ENCODE data around the gene ANTKMT. TPM values are rescaled to one million over a fixed set of nuclear protein-coding genes. Genes with fewer than 3 reads are reported as not detected.

ANTKMT gene
- total RNA-seq, 4 donors from 2014 or later: 43.7 to 98.7 (median 78.6) TPM

DNA sequence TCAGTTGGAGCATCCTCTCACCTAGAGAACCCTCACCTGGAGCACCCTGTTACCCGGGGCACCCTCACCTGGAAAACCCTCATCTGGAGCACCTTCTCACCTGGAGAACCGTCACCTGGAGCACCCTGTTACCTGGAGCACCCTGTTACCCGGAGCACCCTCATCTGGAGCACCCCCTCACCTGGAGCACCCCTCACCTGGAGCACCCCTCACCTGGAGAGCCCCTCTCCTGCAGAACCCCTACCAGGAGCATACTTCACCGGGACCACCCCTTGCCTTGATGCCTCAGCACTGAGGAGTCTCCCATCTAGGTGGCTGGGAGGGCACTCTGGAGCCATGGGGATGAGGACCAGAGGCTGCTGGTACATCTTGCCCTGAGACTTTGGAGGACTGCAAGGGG is 12.0 kb upstream of the ANTKMT start:
- Histone ChIP-seq H3K27ac (no peak overlapping the region), H3K36me3 (no peaks in the 10 kb centered on the region), H3K4me3 (no peak overlapping the region), H3K9me3 (no peaks in the 10 kb centered on the region), H3K4me1 (peaks cover 0 to 49% (median 7%) of the 10 kb centered on the region in 4 donors), H3K27me3 (peaks cover 2 to 69% of the 10 kb centered on the region in 2 donors)
- DNase-seq (ENCODE audit: low spot score in 2 of 2): no peak
- TF ChIP-seq POLR2A (IDR thresholded peaks at IDR 0.05) (no peak), EP300 (IDR thresholded peaks at IDR 0.05) (no peak)
- TF ChIP-seq, protein P1, sequence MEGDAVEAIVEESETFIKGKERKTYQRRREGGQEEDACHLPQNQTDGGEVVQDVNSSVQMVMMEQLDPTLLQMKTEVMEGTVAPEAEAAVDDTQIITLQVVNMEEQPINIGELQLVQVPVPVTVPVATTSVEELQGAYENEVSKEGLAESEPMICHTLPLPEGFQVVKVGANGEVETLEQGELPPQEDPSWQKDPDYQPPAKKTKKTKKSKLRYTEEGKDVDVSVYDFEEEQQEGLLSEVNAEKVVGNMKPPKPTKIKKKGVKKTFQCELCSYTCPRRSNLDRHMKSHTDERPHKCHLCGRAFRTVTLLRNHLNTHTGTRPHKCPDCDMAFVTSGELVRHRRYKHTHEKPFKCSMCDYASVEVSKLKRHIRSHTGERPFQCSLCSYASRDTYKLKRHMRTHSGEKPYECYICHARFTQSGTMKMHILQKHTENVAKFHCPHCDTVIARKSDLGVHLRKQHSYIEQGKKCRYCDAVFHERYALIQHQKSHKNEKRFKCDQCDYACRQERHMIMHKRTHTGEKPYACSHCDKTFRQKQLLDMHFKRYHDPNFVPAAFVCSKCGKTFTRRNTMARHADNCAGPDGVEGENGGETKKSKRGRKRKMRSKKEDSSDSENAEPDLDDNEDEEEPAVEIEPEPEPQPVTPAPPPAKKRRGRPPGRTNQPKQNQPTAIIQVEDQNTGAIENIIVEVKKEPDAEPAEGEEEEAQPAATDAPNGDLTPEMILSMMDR (IDR thresholded peaks at IDR 0.05): no peak
- 79 to 90% methylated on average over 3 to 4 of the region's 4 CpGs for WGBS, 2 donors

DNA sequence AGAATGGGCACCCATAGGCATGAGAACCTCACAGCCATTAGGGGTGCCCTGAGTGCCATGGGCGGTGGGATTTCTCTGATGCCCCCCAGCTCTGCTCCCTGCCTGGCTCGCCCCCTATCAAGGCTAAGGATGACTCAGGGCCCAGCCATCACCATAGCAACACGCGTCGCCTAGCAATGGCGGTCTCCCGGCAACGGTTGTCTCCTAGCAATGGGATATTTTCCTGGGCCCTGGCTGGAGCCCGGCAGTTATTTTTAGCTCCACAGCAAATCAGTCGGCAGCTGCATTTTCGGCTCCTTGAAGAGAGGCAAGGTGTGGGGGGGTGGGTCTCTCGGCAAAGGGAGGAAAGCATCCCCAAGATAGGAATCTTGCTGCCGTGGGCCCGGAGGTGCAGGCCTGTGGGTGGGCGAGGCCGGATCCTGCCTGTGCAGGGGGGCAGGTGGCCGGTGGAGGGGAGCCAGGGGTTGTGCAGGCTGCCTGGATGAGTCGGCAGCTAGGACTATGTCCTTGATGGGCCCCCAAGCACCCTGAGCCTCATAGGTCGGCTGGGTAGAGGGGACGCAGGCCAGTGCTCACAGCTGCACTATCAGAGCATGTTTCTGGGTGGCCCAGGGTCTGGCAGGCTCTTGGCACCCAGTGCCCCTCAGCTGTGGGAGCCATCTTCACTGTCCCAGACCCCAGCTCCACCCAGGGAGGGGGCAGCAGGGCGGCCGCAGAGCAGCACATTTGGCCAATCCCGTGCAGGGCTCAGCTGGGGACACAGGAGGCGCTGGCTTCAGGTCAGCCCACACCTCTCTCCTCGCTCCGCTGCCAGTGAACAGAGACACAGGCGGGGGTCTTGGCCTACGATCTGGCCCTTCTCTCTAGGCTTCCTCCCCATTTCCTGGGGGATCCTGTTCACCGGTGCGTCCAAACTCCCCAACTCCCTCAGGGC is 11.1 kb upstream of the ANTKMT start:
- no peak for DNase-seq (ENCODE audit: low spot score in 2 of 2)
- H3K36me3 ChIP-seq: no peaks in the 10 kb centered on the region
- no peak overlapping the region for H3K4me3 ChIP-seq
- no peaks in the 10 kb centered on the region for H3K9me3 ChIP-seq
- H3K4me1 ChIP-seq: peaks cover 0 to 54% (median 13%) of the 10 kb centered on the region in 4 donors
- TF ChIP-seq POLR2A (IDR thresholded peaks at IDR 0.05) (no peak), EP300 (IDR thresholded peaks at IDR 0.05) (no peak)
- TF ChIP-seq, protein P1 (IDR thresholded peaks at IDR 0.05): no peak
- no peak overlapping the region for H3K27ac ChIP-seq
- peaks cover 2 to 61% of the 10 kb centered on the region in 2 donors for H3K27me3 ChIP-seq
- WGBS, 2 donors: 17 to 20% methylated on average over 19 to 29 of the region's 30 CpGs

DNA sequence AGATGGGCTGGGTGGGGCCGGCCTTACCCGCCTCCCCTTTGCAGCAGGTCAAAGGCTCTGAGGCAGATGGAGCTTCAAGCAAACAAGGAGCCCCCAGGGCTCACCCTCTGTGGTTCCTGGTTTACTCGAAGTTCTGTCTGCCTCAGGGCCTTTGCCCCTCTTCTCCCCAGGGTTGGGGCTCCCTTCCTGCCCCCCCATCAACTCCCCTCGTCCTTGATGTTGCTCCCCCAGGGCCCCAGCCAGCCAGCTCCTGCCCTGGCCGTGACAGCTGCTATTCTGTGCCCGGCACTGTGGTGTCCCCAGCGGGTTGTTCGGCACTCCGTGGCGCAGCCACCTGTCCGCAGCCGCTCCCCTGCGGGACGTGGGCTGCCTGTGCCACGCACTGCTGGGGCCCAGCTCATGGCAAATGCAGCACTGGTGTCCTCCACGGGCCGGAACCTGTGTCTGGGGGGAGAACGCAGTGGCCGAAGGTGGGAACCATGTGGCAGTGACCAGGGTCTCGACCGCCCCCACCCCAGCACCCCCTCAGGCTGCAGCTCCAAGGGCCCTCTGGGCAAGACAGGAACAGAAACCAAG is 10.4 kb upstream of the ANTKMT start:
- Histone ChIP-seq H3K4me1 (peaks cover 0 to 50% (median 13%) of the 10 kb centered on the region in 4 donors), H3K4me3 (no peak overlapping the region), H3K27ac (no peak overlapping the region), H3K27me3 (peaks cover 2 to 57% of the 10 kb centered on the region in 2 donors), H3K9me3 (no peaks in the 10 kb centered on the region), H3K36me3 (no peaks in the 10 kb centered on the region)
- no peak for DNase-seq (ENCODE audit: low spot score in 2 of 2)
- TF ChIP-seq, protein P1 (IDR thresholded peaks at IDR 0.05): no peak
- TF ChIP-seq POLR2A (IDR thresholded peaks at IDR 0.05) (no peak), EP300 (IDR thresholded peaks at IDR 0.05) (no peak)
- 58 to 59% methylated on average over 11 to 15 of the region's 21 CpGs for WGBS, 2 donors

DNA sequence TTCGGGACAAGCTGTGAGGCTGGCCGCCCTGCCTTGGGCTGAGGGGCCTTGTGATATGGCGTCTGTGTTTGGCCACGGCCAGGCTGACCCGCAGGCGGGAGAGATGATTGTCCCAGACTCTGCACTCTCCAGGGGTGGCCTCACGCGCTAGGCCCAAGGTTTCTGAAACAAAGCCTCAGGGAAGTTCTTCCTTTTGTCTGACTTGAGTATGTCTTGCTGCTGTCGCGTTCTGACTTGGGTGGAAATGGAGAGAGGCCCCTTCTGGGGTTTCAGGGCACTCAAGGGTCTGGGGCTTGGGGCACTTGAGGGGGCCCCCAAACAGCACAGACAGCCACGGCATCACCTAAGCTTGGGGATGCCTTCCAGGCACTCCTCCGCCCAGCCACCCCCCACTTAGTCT is 9.9 kb upstream of the ANTKMT start:
- no peak overlapping the region for H3K27ac ChIP-seq
- peaks cover 2 to 55% of the 10 kb centered on the region in 2 donors for H3K27me3 ChIP-seq
- H3K36me3 ChIP-seq: no peaks in the 10 kb centered on the region
- H3K9me3 ChIP-seq: no peaks in the 10 kb centered on the region
- H3K4me1 ChIP-seq: peaks cover 0 to 52% (median 16%) of the 10 kb centered on the region in 4 donors
- no peak for DNase-seq (ENCODE audit: low spot score in 2 of 2)
- TF ChIP-seq EP300 (IDR thresholded peaks at IDR 0.05): no peak
- TF ChIP-seq, protein P1 (IDR thresholded peaks at IDR 0.05): no peak
- TF ChIP-seq POLR2A (IDR thresholded peaks at IDR 0.05): no peak
- H3K4me3 ChIP-seq: no peak overlapping the region
- 73% methylated on average over 12 of the region's 12 CpGs for whole genome bisulfite sequencing, 2 donors
